Psoas muscle (tissue), 8 donors: ENCODE data around the gene CCDC102B. TPM values are rescaled to one million over a fixed set of nuclear protein-coding genes. Genes with fewer than 3 reads are reported as not detected.

Source experiments
- ATAC-seq, 4 donors: fragments of 200-7000 bp; cut with Tn5 transposase; one replicate each; pipeline ENCODE4 v1.9.1; 2020; ENCODE audit warnings: moderate library complexity in 3 of 4, mild to moderate bottlenecking in 2 of 4
- DNase-seq, 2 donors: peaks; one replicate each; pipeline ENCODE4 v3.0.0-alpha.2; 2020
- H3K27ac ChIP-seq: fragments of 200-600 bp; one replicate; pipeline ENCODE4 v1.8.0; 2022
- H3K27me3 ChIP-seq, 3 donors: fragments of 200-600 bp in 1 of 3; one replicate each; pipeline versions ENCODE4 v1.6.1 to v1.8.0; 2013 to 2022; ENCODE audit warnings: low read length in 2 of 3, mild to moderate bottlenecking in 2 of 3, moderate library complexity in 1 of 3; ENCODE audit not compliant: insufficient read depth in 3 of 3
- H3K36me3 ChIP-seq, 2 donors: fragments of 200-600 bp in 1 of 2; one replicate each; pipeline versions ENCODE4 v1.6.1 to v1.8.0; 2013 to 2022; ENCODE audit warnings: low read depth in 1 of 2, mild to moderate bottlenecking in 1 of 2, moderate library complexity in 1 of 2; ENCODE audit not compliant: insufficient read depth in 1 of 2
- H3K4me1 ChIP-seq: fragments of 200-600 bp; one replicate; pipeline ENCODE4 v1.8.0; 2022
- H3K4me3 ChIP-seq: fragments of 200-600 bp; one replicate; pipeline ENCODE4 v1.8.0; 2022; ENCODE audit warnings: mild to moderate bottlenecking
- H3K9me3 ChIP-seq: fragments of 200-600 bp; one replicate; pipeline ENCODE4 v1.8.0; 2022
- CTCF ChIP-seq: fragments of 200-600 bp; IDR thresholded peaks from one replicate; pipeline ENCODE4 v1.8.0; 2022; ENCODE audit warnings: antibody characterized with exemption
- WGBS, 3 donors: extraction: QIAGEN DNeasy Blood & Tissue Kit; methylation state at CpG; one replicate each; pipeline versions ENCODE4 v1.1.6 to v1.1.7; 2013; 5-methylcytosine and 5-hydroxymethylcytosine counted together
- intact Hi-C, 2 donors: fragments of 100-400 bp; cut with DNase I; formaldehyde crosslinking; loops; one replicate each; pipeline versions ENCODE4 v1.11.0 to v1.14.2; 2022
- polyA plus RNA-seq, 3 donors: library from polyadenylated mRNA; stranded (reverse); fragments of 200-250 nt; gene quantifications; one replicate each; pipeline ENCODE4 v1.2.3, GENCODE V29; 2013
- total RNA-seq, 4 donors: library from RNA; stranded (reverse); fragmentation: NEBNext Ultra II Directional in 2 of 4; extraction: Animal tissue kit (Norgen Biotek cat#: 25700) in 2 of 4; gene quantifications; one replicate each; pipeline versions ENCODE4 v1.2.1 to v1.2.4, GENCODE V29; 2021 to 2023
- donor health status: healthy with polysubstance abuse.
- donor health status: DM: no; HTN: no; CAD: no; lungs with moderate emphysema.
- donor health status: Bipolar disorder and iron deficiency.
- donor health status: healthy.
- donor health status: DM: yes; HTN: yes; CAD: no.
- donor health status: DM: no; HTN: no; CAD: no.
- donor health status: DM: no; HTN: no; CAD: no.
- donor health status: DM: yes; HTN: yes; CAD: no.

CCDC102B gene
- total and polyA plus RNA-seq, 7 donors, result 0.66 to 3.5 (median 1.5) TPM

DNA sequence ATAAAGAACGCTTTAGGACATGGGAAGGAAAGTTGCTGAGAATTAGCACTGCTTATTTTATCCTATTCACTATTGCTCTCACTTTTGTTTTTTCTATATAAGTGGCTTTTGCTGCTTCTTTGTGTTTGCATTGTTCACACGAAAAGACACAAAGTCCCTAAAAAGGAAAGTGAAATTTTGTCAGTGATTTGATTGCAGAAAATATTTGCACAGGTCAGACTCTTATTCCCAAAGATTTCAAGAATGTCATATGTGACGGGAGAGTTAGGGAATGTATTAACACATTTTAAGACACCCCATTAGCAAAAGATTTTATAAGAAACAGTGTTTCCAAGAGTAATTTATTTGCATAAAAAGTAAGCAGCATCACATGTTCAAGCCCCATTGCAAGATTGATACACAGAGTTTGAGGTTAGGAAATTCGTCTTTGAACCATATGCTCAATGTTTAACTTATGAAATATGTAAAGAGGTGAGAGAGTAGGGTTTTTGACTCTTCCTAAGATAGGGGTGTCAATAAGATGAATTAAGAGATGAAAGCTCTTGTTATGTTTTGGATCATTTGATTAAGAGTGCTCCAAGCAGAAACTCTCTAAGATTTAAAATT is 57.0 kb downstream of the CCDC102B start:
- Histone ChIP-seq H3K27me3 (no peaks in the 10 kb centered on the region), H3K36me3 (no peaks in the 10 kb centered on the region), H3K9me3 (no peaks in the 10 kb centered on the region), H3K4me1 (no peaks in the 10 kb centered on the region), H3K4me3 (no peak overlapping the region), H3K27ac (no peak overlapping the region)
- no peak for DNase-seq
- no peak for ATAC-seq
- intact Hi-C loops, result no loop called here
- WGBS, 3 donors, result 79 to 81% (median 80%) methylated on average over 4 of the region's 4 CpGs
- TF ChIP-seq CTCF, result no peak

GRCh38 chr18:68855491-68855890 is 57.6 kb downstream of the CCDC102B start:
- no peak overlapping the region for H3K4me3 ChIP-seq
- ATAC-seq, result no peak
- H3K36me3 ChIP-seq, result no peaks in the 10 kb centered on the region
- H3K4me1 ChIP-seq, result no peaks in the 10 kb centered on the region
- no peaks in the 10 kb centered on the region for H3K27me3 ChIP-seq
- intact Hi-C loops, result no loop called here
- no peak overlapping the region for H3K27ac ChIP-seq
- no peak for TF ChIP-seq CTCF
- no peaks in the 10 kb centered on the region for H3K9me3 ChIP-seq
- no peak for DNase-seq

DNA sequence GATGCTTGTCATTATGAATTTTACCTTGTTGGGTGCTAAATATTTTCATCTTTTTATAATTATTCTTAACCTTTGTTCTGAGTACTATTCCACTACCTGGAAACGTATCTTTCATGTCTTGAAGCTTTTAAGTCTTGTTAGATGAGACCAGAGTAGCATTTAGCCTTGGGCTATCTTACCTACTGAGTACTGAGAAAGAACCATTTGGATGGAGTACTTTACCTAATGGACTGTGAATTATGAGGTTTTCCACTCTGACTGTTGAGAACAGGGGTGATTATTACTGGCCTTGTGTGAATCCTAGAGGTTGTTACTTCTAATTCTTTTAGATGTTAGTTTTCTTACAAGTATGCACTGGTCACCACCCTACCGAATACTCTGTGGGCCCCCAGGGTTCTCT is 63.5 kb downstream of the CCDC102B start:
- no peak for ATAC-seq
- no peaks in the 10 kb centered on the region for H3K27me3 ChIP-seq
- H3K36me3 ChIP-seq, result no peaks in the 10 kb centered on the region
- H3K4me1 ChIP-seq, result no peaks in the 10 kb centered on the region
- H3K27ac ChIP-seq, result no peak overlapping the region
- no peaks in the 10 kb centered on the region for H3K9me3 ChIP-seq
- H3K4me3 ChIP-seq, result no peak overlapping the region
- DNase-seq, result no peak
- intact Hi-C loops, result no loop called here
- TF ChIP-seq CTCF, result no peak
- 73 to 90% (median 83%) methylated on average over 2 of the region's 2 CpGs for WGBS, 3 donors

- intact Hi-C loops, result no loop called here
- no peak for TF ChIP-seq CTCF
- H3K27me3 ChIP-seq, result no peaks in the 10 kb centered on the region
- H3K36me3 ChIP-seq, result no peaks in the 10 kb centered on the region
- H3K4me1 ChIP-seq, result no peaks in the 10 kb centered on the region
- DNase-seq (no peak), ATAC-seq (no peak)
- H3K4me3 ChIP-seq, result no peak overlapping the region
- no peak overlapping the region for H3K27ac ChIP-seq
- WGBS, 3 donors, result 81 to 84% (median 82%) methylated on average over 2 of the region's 2 CpGs
- no peaks in the 10 kb centered on the region for H3K9me3 ChIP-seq
These were observed 67.1 kb downstream of the CCDC102B start for GRCh38 chr18:68865021-68865420.

- Histone ChIP-seq H3K27me3 (no peaks in the 10 kb centered on the region), H3K4me3 (no peak overlapping the region), H3K36me3 (no peaks in the 10 kb centered on the region), H3K9me3 (no peaks in the 10 kb centered on the region), H3K27ac (no peak overlapping the region), H3K4me1 (no peaks in the 10 kb centered on the region)
- TF ChIP-seq CTCF, result no peak
- intact Hi-C loops, result no loop called here
- ATAC-seq (no peak), DNase-seq (no peak)
- 69 to 82% (median 76%) methylated on average over 3 of the region's 3 CpGs for WGBS, 3 donors
These were observed 67.6 kb downstream of the CCDC102B start for GRCh38 chr18:68865503-68865902.
